ENCODE measurements around the gene QSOX1.
A peak's percentile ranks its signal among the peaks of the same experiment; 100 is the strongest.

Gene QSOX1

DNA sequence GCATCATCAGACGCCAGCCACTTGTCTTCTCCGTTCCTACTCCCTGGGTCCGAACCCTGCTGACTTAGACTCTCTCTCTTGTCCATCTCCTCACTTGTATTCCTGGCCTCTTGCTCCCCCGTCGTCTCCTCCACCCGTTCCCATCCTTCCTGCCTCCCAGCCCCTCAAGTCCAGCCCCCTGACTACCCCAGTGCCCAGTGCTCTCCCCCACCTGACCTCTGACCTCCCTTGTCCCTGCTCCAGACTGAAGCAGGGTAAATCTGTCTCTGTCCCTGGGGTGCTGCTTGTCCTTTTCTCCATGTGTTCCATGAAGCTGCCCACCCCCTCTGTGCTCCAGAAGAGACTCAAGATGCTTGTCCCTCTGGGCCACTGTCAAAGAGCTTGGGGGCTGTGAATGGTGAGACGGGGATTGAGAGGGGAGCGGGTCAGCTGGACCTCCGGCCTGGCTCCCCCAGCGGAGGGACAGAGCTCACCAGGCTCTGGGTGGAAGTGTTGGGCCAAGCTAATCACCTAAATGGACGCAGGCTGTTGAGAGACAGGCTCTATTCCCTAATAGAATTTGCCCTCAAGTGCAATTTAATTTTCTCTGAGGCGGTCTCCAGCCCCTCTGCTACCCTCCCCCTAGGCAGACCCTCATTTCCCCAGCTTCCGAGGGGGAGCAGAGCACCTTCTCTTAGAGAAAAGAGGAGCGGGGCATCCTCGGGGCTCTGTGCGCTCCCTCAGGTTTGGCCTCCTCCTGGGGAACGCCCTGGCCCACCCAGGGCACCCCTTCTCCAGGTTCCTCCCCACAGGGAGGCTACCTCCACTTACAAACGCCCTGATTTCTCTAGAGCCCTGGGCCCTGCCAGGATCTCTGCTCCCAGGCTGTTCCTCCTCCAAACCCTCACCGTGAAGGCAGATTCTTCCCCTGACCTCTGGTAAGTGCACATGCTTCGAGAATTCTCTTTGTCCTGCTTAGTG, 64.4 kb downstream of the QSOX1 start:
- DNase-seq, result no peak

DNA sequence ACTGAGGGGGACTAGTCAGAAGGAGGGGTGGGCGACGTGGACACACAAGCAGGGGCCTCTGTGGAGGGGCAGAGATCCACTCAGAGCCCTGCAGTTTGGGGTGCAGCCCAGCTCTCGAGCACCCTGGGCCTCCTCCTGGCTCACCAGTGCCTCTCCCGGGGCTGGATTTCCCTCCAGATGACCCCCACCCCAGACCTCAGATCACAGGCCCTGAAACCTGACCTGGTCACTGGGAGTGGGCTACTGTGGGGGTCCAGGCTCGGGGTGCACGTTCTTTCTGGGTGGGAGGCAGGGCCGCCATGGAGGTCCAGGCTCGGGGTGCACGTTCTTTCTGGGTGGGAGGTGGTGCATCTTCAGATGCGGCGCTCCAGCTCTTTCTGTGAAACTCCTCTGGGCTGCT, 65.1 kb downstream of the QSOX1 start:
- DNase-seq, result no peak

DNA sequence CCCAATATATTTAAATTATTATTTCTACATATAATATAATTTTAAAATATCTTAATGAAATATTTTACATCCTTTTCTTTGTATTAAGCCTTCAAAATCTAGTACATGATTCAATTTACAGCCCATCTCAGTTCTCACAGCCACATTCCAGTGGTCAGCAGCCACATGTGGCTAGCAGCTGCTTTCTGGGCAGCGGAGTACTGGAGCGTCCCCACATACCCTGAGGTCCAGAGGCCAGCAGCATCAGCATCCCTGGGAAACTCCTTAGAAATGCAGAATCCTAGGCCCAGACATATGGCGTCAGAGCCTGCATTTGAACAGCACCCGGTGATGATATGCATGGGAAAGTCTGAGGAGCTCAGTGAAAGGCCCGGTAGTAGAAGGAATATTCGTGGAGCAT, 66.8 kb downstream of the QSOX1 start:
- DNase-seq, result no peak

DNA sequence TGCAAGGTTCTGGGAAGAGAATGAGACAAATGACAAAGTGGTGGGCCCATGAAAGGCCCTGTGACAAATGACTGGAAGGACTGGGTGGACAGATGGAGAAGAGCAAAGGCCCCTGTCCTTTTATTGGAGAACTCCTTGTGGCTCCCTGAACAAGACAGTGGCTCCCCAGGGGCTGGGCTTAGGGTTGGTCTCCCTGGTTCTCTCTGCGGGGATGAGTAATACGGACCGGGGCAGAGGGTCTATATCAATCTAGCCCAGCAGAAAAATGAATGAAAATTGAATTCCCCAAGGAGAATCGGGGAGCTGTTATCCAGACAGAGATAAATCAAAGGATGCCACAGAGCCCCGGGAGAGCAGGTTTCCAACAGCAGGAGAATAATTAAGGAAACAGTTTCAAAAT, 70.2 kb downstream of the QSOX1 start:
- DNase-seq, result no peak

GRCh38 chr1:180225403-180225802, 70.7 kb downstream of the QSOX1 start:
- DNase-seq, result no peak

- DNase-seq, result no peak
These were observed 73.4 kb downstream of the QSOX1 start for GRCh38 chr1:180227861-180228647.

DNA sequence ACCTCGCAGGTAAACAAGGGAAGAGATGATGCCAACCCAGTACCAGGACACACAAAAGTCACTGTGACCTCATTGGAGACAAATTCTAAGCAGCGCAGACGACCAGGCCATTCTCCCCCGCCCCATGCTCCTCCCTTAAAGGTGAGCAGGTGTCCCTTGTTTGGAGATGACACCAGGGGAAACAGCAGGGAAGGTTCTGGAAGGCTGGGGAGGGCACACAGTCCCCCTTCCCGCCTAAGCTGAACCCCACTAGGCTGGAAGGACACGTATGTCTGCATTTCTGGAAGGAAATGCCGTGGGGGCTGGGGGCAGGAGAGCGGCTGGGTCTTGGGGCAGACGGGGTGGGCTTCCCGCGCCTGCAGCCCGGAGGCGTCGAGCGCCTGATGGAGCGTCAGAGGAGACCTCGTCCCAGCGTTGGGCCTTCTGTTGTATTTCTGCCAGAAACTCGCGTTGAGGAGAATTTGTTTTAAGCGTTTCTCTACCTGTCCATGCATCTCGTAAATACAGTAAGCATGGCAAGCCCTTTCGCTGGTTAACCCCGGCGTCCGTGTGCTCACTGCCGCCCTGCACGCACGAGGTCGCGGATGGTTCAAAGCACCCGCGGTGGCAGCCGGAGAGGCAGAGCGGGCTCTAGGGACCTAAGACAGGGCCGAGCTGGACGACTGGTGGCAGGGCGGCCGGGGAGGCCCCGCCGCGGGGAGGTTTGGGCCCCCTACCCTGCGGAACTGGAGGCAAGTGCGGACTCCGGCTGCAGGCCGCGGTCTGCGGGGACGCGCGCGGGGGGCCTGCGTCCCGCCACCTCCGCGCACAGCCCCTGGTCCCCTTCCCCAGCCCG, 74.2 kb downstream of the QSOX1 start:
- peak; percentile 17 for DNase-seq

GRCh38 chr1:180229483-180230415, 75.1 kb downstream of the QSOX1 start, which contains the start of gene LHX4:
TSS of gene LHX4 (plus strand) at chr1:180230264. CDS start at chr1:180230530, 266 bp downstream.
- DNase-seq, result peak; percentile 18

DNA sequence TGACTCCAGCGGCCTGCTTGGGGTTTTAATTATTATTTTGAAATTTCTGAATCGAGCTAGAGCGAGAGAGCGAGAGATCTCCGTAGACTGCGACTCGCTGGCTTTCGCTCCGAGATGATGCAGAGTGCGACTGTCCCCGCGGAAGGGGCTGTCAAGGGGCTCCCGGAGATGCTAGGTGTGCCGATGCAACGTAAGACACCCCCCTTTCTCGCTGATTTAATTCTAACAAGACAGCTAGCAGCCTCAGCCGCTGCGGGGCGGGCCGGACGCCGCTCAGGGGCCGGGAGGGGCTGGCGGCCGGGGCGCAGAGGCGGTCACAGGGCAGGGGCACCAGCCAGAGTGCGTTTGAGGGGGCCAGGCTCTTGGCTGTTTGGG, 75.7 kb downstream of the QSOX1 start:
- peak; percentile 13 for DNase-seq

DNA sequence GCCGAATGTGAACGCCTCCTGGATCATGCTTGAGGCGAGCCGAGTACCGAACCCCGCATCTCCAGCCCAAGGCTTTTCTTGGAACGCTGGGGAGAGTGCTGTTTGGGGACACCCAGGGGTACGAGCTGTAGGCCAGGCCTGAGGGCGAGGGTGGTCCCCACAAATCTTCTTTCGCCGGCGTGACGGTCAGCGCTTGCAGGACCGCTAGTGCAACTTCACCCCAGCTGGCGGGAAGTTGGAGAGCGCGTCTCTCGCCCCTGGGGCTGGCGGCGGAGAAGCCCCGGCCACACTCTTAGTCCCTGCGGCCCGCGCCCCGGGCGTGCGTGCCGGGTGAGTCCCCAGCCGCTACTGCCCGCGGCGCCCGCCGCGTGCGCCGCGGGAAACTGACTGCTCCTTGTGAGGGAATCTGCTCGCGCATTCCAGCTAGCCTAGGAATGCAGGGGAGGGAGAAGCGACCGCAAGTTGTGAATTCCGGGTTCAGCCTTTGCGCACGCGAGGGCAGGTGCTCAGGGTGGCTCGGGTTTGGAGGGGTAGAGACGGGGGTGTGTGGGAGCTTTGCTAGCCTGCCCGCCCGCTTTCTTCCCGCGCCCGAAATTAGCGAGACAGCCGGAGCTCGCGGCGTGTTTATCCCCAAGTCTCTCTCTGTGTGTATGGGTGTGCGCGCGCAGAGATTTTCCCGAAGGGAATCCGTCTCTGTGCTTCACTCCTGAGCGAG, 76.3 kb downstream of the QSOX1 start:
- peak; percentile 7 for DNase-seq

- no peak for DNase-seq
These were observed 76.8 kb downstream of the QSOX1 start for GRCh38 chr1:180231506-180231921.

DNA sequence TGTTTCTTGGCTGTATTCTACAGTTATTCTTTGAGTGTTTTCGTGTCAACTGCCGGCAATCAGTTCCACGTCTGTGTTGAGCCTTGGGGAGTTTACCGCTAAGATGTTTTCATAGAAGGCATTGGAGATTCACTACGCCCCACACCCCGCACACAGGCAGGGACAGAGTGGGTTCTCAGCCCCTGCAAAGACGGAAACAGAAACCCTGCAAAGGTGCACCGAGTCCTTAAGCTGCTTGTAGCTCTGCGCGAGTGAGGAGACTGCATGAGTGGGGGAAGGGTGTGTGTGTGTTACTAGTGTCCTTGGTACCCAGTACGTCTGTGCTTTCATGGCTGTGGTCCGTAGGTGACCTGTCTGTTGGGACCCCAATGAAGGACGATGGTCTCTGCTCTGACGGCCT, 77.3 kb downstream of the QSOX1 start:
- no peak for DNase-seq

- no peak for DNase-seq
These were observed 77.9 kb downstream of the QSOX1 start for GRCh38 chr1:180232521-180233043.

GRCh38 chr1:180233191-180234011, 78.7 kb downstream of the QSOX1 start:
- no peak for DNase-seq

DNA sequence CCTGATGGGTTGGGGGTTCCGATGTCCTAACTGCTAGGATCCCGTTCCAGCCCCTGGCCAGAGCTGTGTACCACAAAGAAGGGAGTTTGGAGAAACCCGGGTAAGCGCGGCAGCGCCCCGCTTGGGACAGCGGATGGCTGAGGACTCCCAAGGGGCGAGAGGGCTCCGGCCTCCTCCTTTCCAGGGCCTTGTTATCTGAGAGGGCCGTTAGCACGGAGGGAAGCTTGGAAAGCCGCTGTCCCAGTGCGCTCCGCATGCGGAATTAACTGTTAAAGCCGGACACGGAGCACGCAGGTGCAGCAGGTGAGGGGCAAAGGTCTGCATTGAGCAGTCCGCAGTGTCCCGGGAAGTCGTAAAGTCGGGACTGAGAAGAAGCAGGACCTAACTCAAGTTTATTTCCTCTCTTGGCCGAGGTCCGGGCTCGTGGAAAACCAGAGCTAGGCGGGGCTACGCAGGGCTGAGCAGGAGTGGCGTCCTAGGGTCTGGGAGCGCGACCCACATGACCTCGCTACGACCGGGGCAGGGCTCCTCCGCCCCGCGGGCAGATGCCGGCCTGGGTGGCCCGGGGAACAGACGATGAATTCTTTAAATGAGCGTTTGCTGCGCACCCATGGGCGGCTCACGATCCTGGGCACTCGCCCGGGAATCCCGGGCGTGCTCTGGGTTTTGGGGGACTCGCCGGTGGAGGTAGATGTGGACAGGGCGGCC, 79.9 kb downstream of the QSOX1 start:
- DNase-seq, result no peak

- DNase-seq, result no peak
These were observed 80.4 kb downstream of the QSOX1 start for GRCh38 chr1:180235077-180235501.

GRCh38 chr1:180235502-180236239, 81.0 kb downstream of the QSOX1 start:
- no peak for DNase-seq

Data from activated naive CD4-positive, alpha-beta T cell treated with Interleukin-2 at 50 U/mL for 16 hours (primary cell).